SH-SY5Y (cell line): ENCODE data around the gene MYEOV.

Experiments used
- GATA2 ChIP-seq: IDR thresholded peaks from 2 replicates; pipeline ENCODE4 v1.6.1; 2011; ENCODE audit warnings: mild to moderate bottlenecking, low read depth, low read length
- GATA3 ChIP-seq: IDR thresholded peaks from 2 replicates; pipeline ENCODE4 v1.6.1; 2011; ENCODE audit warnings: low read depth, mild to moderate bottlenecking, low read length, moderate library complexity

DNA sequence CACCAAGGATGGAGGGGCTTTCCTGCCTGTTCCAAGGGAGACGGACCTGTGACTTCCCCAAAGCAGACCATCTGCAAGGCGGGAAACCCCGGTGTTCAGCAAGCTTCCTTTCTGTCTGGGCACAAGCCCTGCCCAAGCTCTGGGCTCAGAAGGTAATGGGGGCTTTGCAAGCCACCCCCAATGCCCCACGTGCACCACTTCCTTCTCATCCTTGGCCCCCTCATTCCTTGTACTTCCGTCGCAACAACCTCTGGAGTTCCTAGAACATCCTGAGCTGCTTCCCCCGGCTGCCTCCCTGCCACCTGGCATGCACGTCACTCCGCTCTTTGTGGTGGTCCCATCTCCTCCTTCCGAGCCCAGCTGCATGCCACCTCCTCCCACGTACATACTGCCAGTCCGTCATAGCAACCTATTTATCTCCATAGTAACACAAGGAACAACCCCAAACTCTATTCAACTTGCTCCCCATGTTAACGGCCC is 3.9 kb downstream of the MYEOV start:
- TF ChIP-seq GATA3 (no peak), GATA2 (no peak)
